T-helper 1 cell treated with Interleukin-12 subunit alpha and Interleukin-12 subunit beta and Interleukin-4 antibody, amounts not matched to agents 30 ng/mL and 1 ng/mL, for 36 hours (primary cell): ENCODE measurements around the gene GFRA1. TPM values are rescaled to one million over a fixed set of nuclear protein-coding genes. Genes with fewer than 3 reads are reported as not detected.
"Not testable (repeated sequence)": the region's sequence is repeated elsewhere in the genome, so short reads cannot be mapped to it uniquely, and the experiment has no call there.

ENCODE experiments used
- intact Hi-C: fragments of 100-400 bp; cut with micrococcal nuclease; formaldehyde crosslinking; loops from one replicate; pipeline ENCODE4 v1.15.1; 2024
- total RNA-seq: library from RNA; stranded (reverse); gene quantifications from 2 replicates; pipeline ENCODE4 v1.2.3, GENCODE V29; 2022

The GFRA1 gene
- total RNA-seq, 1 donor from 2014 or later: not detected

GRCh38 chr10:116201670-116202430, 71.2 kb downstream of the GFRA1 start:
- intact Hi-C loops: no loop called here

GRCh38 chr10:116201011-116201410, 72.0 kb downstream of the GFRA1 start:
- intact Hi-C loops: no loop called here

GRCh38 chr10:116198676-116199035, 74.3 kb downstream of the GFRA1 start:
- intact Hi-C loops: no loop called here

- intact Hi-C loops: no loop called here
Measured at GRCh38 chr10:116197946-116198675, 74.9 kb downstream of the GFRA1 start.

GRCh38 chr10:116195583-116195982, 77.4 kb downstream of the GFRA1 start:
- intact Hi-C loops: no loop called here

- intact Hi-C loops: no loop called here
Measured at GRCh38 chr10:116195039-116195438, 78.0 kb downstream of the GFRA1 start.

- intact Hi-C loops: no loop called here
Measured at GRCh38 chr10:116194061-116194460, 78.9 kb downstream of the GFRA1 start.

GRCh38 chr10:116190883-116191282, 82.1 kb downstream of the GFRA1 start:
- intact Hi-C loops: no loop called here

GRCh38 chr10:116186273-116186672, 86.7 kb downstream of the GFRA1 start:
- intact Hi-C loops: no loop called here

- intact Hi-C loops: no loop called here
Measured at GRCh38 chr10:116185199-116185867, 87.7 kb downstream of the GFRA1 start.

- intact Hi-C loops: no loop called here
Measured at GRCh38 chr10:116184512-116184794, 88.6 kb downstream of the GFRA1 start.

GRCh38 chr10:116183733-116184511, 89.1 kb downstream of the GFRA1 start:
- intact Hi-C loops: no loop called here

GRCh38 chr10:116182426-116182825, 90.6 kb downstream of the GFRA1 start:
- intact Hi-C loops: no loop called here

- intact Hi-C loops: no loop called here
Measured at GRCh38 chr10:116178086-116178605, 94.9 kb downstream of the GFRA1 start.

GRCh38 chr10:116175231-116175630, 97.8 kb downstream of the GFRA1 start:
- intact Hi-C loops: no loop called here

- intact Hi-C loops: no loop called here
Measured at GRCh38 chr10:116171505-116171904, 101.5 kb downstream of the GFRA1 start.

- intact Hi-C loops: no loop called here
Measured at GRCh38 chr10:116170815-116171250, 102.2 kb downstream of the GFRA1 start.

GRCh38 chr10:116169782-116170445, 103.1 kb downstream of the GFRA1 start:
- intact Hi-C loops: no loop called here

- intact Hi-C loops: no loop called here
Measured at GRCh38 chr10:116168745-116169144, 104.3 kb downstream of the GFRA1 start.

- intact Hi-C loops: no loop called here
Measured at GRCh38 chr10:116168329-116168728, 104.7 kb downstream of the GFRA1 start.

GRCh38 chr10:116165941-116166340, 107.1 kb downstream of the GFRA1 start:
- intact Hi-C loops: not testable (repeated sequence)
